Neural cell (in vitro differentiated cells): ENCODE data around the gene GPC3. TPM values are rescaled to one million over a fixed set of nuclear protein-coding genes. Genes with fewer than 3 reads are reported as not detected.

Source experiments
- H2AFZ ChIP-seq: fragments of 200-600, 300-800 bp; sonication (generic), shearing (Covaris generic); 2 replicates; pipeline ENCODE4 v1.6.0; 2014; ENCODE audit warnings: low read depth, mild to moderate bottlenecking, antibody characterized with exemption, low read length, moderate library complexity
- H3F3A ChIP-seq: fragments of 200-600 bp; shearing (Covaris generic); 2 replicates; pipeline ENCODE4 v1.6.1; 2016; ENCODE audit warnings: mild to moderate bottlenecking, moderate library complexity, mixed read lengths, antibody characterized with exemption, low read length; ENCODE audit not compliant: insufficient read depth, poor library complexity, severe bottlenecking
- H3K27ac ChIP-seq: fragments of 200-600, 300-800 bp; sonication (generic), shearing (Covaris generic); 2 replicates; pipeline ENCODE4 v1.5.1; 2014; ENCODE audit warnings: mild to moderate bottlenecking, low read length, moderate library complexity
- H3K27me3 ChIP-seq: fragments of 300-800, 200-600 bp; sonication (generic), shearing (Covaris generic); 2 replicates; pipeline ENCODE4 v1.6.0; 2014; ENCODE audit warnings: mild to moderate bottlenecking, low read depth, low read length, moderate library complexity; ENCODE audit not compliant: insufficient read depth
- H3K36me3 ChIP-seq: fragments of 300-800, 200-600 bp; sonication (generic), shearing (Covaris generic); 2 replicates; pipeline ENCODE4 v1.5.1; 2014; ENCODE audit warnings: mild to moderate bottlenecking, antibody characterized with exemption, low read length, moderate library complexity; ENCODE audit not compliant: insufficient read depth
- H3K4me2 ChIP-seq: fragments of 300-800, 200-600 bp; sonication (generic), shearing (Covaris generic); 2 replicates; pipeline ENCODE4 v1.6.0; 2014; ENCODE audit warnings: mild to moderate bottlenecking, low read length
- H3K4me3 ChIP-seq: fragments of 300-800, 200-600 bp; sonication (generic), shearing (Covaris generic); 2 replicates; pipeline ENCODE4 v1.5.1; 2014; ENCODE audit warnings: mild to moderate bottlenecking, low read length, moderate library complexity
- H3K79me2 ChIP-seq: fragments of 200-600 bp; shearing (Covaris generic); replicated peaks from 2 replicates; pipeline ENCODE4 v1.6.0; 2014; ENCODE audit warnings: mild to moderate bottlenecking, low read length, moderate library complexity; ENCODE audit not compliant: insufficient read depth
- H3K9ac ChIP-seq: fragments of 300-800, 200-600 bp; sonication (generic), shearing (Covaris generic); 2 replicates; pipeline ENCODE4 v1.6.1; 2016; ENCODE audit warnings: mild to moderate bottlenecking, low read length, mixed read lengths
- H3K9me2 ChIP-seq: fragments of 200-600 bp; shearing (Covaris generic); 2 replicates; pipeline ENCODE4 v1.6.1; 2016; ENCODE audit warnings: mild to moderate bottlenecking, low read length, mixed read lengths; ENCODE audit not compliant: insufficient read depth
- H3K9me3 ChIP-seq: fragments of 200-600, 300-800 bp; sonication (generic), shearing (Covaris generic); 2 replicates; pipeline ENCODE4 v1.6.1; 2016; ENCODE audit warnings: mild to moderate bottlenecking, mixed run types, low read length, moderate library complexity, mixed read lengths
- H4K20me1 ChIP-seq: fragments of 200-600 bp; shearing (Covaris generic); 2 replicates; pipeline ENCODE4 v1.6.1; 2016; ENCODE audit warnings: mild to moderate bottlenecking, mixed run types; ENCODE audit not compliant: insufficient read depth
- CTCF ChIP-seq: fragments of 450-650 bp; IDR thresholded peaks from 2 replicates; pipeline ENCODE4 v1.5.1; 2014; ENCODE audit warnings: antibody characterized with exemption, mild to moderate bottlenecking, moderate library complexity; ENCODE audit not compliant: poor library complexity, severe bottlenecking
- EP300 ChIP-seq: fragments of 450-650 bp; conservative IDR thresholded peaks from 2 replicates; pipeline ENCODE4 v1.6.1; 2014; ENCODE audit warnings: antibody characterized with exemption, mild to moderate bottlenecking, moderate library complexity; ENCODE audit not compliant: poor library complexity, severe bottlenecking
- EZH2 ChIP-seq: fragments of 200-600, 300-800 bp; shearing (Covaris generic), sonication (generic); IDR thresholded peaks from 2 replicates; pipeline ENCODE4 v1.6.1; 2014; ENCODE audit warnings: antibody characterized with exemption, low read length, borderline replicate concordance, mild to moderate bottlenecking; ENCODE audit not compliant: insufficient read depth, poor library complexity, severe bottlenecking
- MXI1 ChIP-seq: fragments of 450-650 bp; conservative IDR thresholded peaks from 2 replicates; pipeline ENCODE4 v1.6.1; 2014; ENCODE audit warnings: antibody characterized with exemption, mild to moderate bottlenecking; ENCODE audit not compliant: poor library complexity, severe bottlenecking
- POLR2AphosphoS5 ChIP-seq: IDR thresholded peaks from 2 replicates; pipeline ENCODE4 v1.6.1; 2012
- RAD21 ChIP-seq: fragments of 450-650 bp; conservative IDR thresholded peaks from 2 replicates; pipeline ENCODE4 v1.6.1; 2014; ENCODE audit warnings: antibody characterized with exemption, mild to moderate bottlenecking, moderate library complexity
- REST ChIP-seq: IDR thresholded peaks from 2 replicates; pipeline ENCODE4 v1.6.1; 2012; ENCODE audit warnings: borderline replicate concordance
- SMC3 ChIP-seq: fragments of 450-650 bp; conservative IDR thresholded peaks from 2 replicates; pipeline ENCODE4 v1.6.1; 2014; ENCODE audit warnings: antibody characterized with exemption, mild to moderate bottlenecking, moderate library complexity; ENCODE audit not compliant: poor library complexity
- TAF1 ChIP-seq: IDR thresholded peaks from 2 replicates; pipeline ENCODE4 v1.6.1; 2012; ENCODE audit warnings: low read depth
- polyA plus RNA-seq: library from polyadenylated mRNA; depleted of rRNA; stranded (reverse); fragments of >200 nt; gene quantifications from 2 replicates; pipeline ENCODE4 v1.2.3, GENCODE V29; 2014

The GPC3 gene
- polyA plus RNA-seq, 1 donor from 2014 or later = 2.1 TPM

- no peaks in the 10 kb centered on the region for H3K9me3 ChIP-seq
- no peak for TF ChIP-seq REST
- TF ChIP-seq EZH2 = no peak
- no peak for TF ChIP-seq RAD21
- TF ChIP-seq TAF1 = no peak
- no peak for TF ChIP-seq EP300
- no peak for TF ChIP-seq MXI1
- no peak for TF ChIP-seq CTCF
- TF ChIP-seq SMC3 = no peak
- no peak for TF ChIP-seq POLR2AphosphoS5
- no peaks in the 10 kb centered on the region for H4K20me1 ChIP-seq
- no peaks in the 10 kb centered on the region for H3K79me2 ChIP-seq
- H3K27ac ChIP-seq = no peak overlapping the region
- no peaks in the 10 kb centered on the region for H3K27me3 ChIP-seq
- no peak overlapping the region for H3K4me3 ChIP-seq
- no peak overlapping the region for H3K9ac ChIP-seq
- no peak overlapping the region for H3K4me2 ChIP-seq
- H2AFZ ChIP-seq = no peak overlapping the region
- no peaks in the 10 kb centered on the region for H3K36me3 ChIP-seq
- H3F3A ChIP-seq = no peaks in the 10 kb centered on the region
- no peaks in the 10 kb centered on the region for H3K9me2 ChIP-seq
Observed at GRCh38 chrX:133849676-133850075, 135.7 kb downstream of the GPC3 start.

GRCh38 chrX:133847340-133847994 is 137.9 kb downstream of the GPC3 start:
- no peaks in the 10 kb centered on the region for H3F3A ChIP-seq
- H3K4me3 ChIP-seq = no peak overlapping the region
- no peaks in the 10 kb centered on the region for H4K20me1 ChIP-seq
- no peaks in the 10 kb centered on the region for H3K9me3 ChIP-seq
- H2AFZ ChIP-seq = no peak overlapping the region
- H3K4me2 ChIP-seq = no peak overlapping the region
- H3K27me3 ChIP-seq = no peaks in the 10 kb centered on the region
- H3K9ac ChIP-seq = no peak overlapping the region
- H3K36me3 ChIP-seq = no peaks in the 10 kb centered on the region
- H3K9me2 ChIP-seq = no peaks in the 10 kb centered on the region
- H3K27ac ChIP-seq = no peak overlapping the region
- H3K79me2 ChIP-seq = no peaks in the 10 kb centered on the region
- TF ChIP-seq RAD21 = no peak
- no peak for TF ChIP-seq CTCF
- no peak for TF ChIP-seq REST
- no peak for TF ChIP-seq SMC3
- TF ChIP-seq POLR2AphosphoS5 = no peak
- TF ChIP-seq EZH2 = no peak
- TF ChIP-seq MXI1 = no peak
- no peak for TF ChIP-seq TAF1
- TF ChIP-seq EP300 = no peak
